HepG2 (cell line): ENCODE measurements around the gene U2AF2. TPM values are rescaled to one million over a fixed set of nuclear protein-coding genes. Genes with fewer than 3 reads are reported as not detected.

Source experiments
- ARNT ChIP-seq: fragments of 450-650 bp; IDR thresholded peaks from 2 replicates; pipeline ENCODE4 v1.6.1; 2017
- CTCF ChIP-seq: sonication (generic); formaldehyde crosslinking; IDR thresholded peaks from 2 replicates; pipeline ENCODE4 v1.5.0; 2020; ENCODE audit warnings: mild to moderate bottlenecking, missing genetic modification reagents, moderate library complexity
- E2F2 ChIP-seq: sonication (generic); formaldehyde crosslinking; IDR thresholded peaks from 2 replicates; pipeline ENCODE4 v1.4.0; 2020; ENCODE audit warnings: missing genetic modification reagents, borderline replicate concordance
- EHMT2 ChIP-seq: fragments of 200-600 bp; sonication (generic); IDR thresholded peaks from 2 replicates; pipeline ENCODE4 v1.7.0; 2017; ENCODE audit warnings: antibody characterized with exemption, low read depth, low read length, borderline replicate concordance
- EZH2 ChIP-seq: conservative IDR thresholded peaks from 2 replicates; pipeline ENCODE4 v1.6.1; 2012; ENCODE audit warnings: mild to moderate bottlenecking, low read depth, low read length, moderate library complexity
- IKZF1 ChIP-seq: fragments of 450-650 bp; IDR thresholded peaks from 2 replicates; pipeline ENCODE4 v1.7.1; 2016
- PHB2 ChIP-seq: fragments of 450-650 bp; IDR thresholded peaks from 2 replicates; pipeline ENCODE4 v1.6.1; 2018; ENCODE audit not compliant: partially characterized antibody
- PRDM15 ChIP-seq: sonication (generic); formaldehyde crosslinking; IDR thresholded peaks from 2 replicates; pipeline ENCODE4 v1.4.0; 2020; ENCODE audit warnings: missing genetic modification reagents
- STAT5B ChIP-seq: sonication (generic); formaldehyde crosslinking; IDR thresholded peaks from 2 replicates; pipeline ENCODE4 v1.4.0; 2020; ENCODE audit warnings: missing genetic modification reagents
- SYNCRIP ChIP-seq: fragments of 200-400 bp; formaldehyde crosslinking; IDR thresholded peaks from 2 replicates; pipeline ENCODE4 v1.6.1; 2018; ENCODE audit warnings: mild to moderate bottlenecking, low read depth, low read length; ENCODE audit not compliant: insufficient read depth
- ZBTB39 ChIP-seq: sonication (generic); formaldehyde crosslinking; IDR thresholded peaks from 2 replicates; pipeline ENCODE4 v1.5.0; 2020; ENCODE audit warnings: missing genetic modification reagents
- ZBTB43 ChIP-seq: sonication (generic); formaldehyde crosslinking; conservative IDR thresholded peaks from 2 replicates; pipeline ENCODE4 v1.4.0; 2020; ENCODE audit warnings: missing genetic modification reagents
- ZNF121 ChIP-seq: sonication (generic); formaldehyde crosslinking; IDR thresholded peaks from 2 replicates; pipeline ENCODE4 v1.5.0; 2020; ENCODE audit warnings: mild to moderate bottlenecking, missing genetic modification reagents
- ZNF512B ChIP-seq: sonication (generic); formaldehyde crosslinking; IDR thresholded peaks from 2 replicates; pipeline ENCODE4 v1.5.1; 2020; ENCODE audit warnings: missing genetic modification reagents, mild to moderate bottlenecking, borderline replicate concordance
- ZNF672 ChIP-seq: sonication (generic); formaldehyde crosslinking; IDR thresholded peaks from 2 replicates; pipeline ENCODE4 v1.8.1; 2022; ENCODE audit warnings: missing genetic modification reagents
- ZSCAN29 ChIP-seq: sonication (generic); formaldehyde crosslinking; conservative IDR thresholded peaks from 2 replicates; pipeline ENCODE4 v1.4.0; 2020; ENCODE audit warnings: mild to moderate bottlenecking, missing genetic modification reagents
- polyA plus RNA-seq, 8 experiments: library from polyadenylated mRNA; depleted of rRNA in 3 of 8; stranded (reverse) in 7 of 8; unstranded in 1 of 8; fragments of >200 nt; fragmentation: Illumina TruSeq in 4 of 8; extraction: Trizol in 4 of 8; gene quantifications; 2 replicates each; pipeline versions ENCODE4 v1.2.1 to v1.2.3, GENCODE V29; 2011 to 2016; ENCODE audit warnings: low read depth in 4 of 8, missing spikeins in 1 of 8, mixed read lengths in 1 of 8; ENCODE audit not compliant: insufficient read depth in 1 of 8
- total RNA-seq, 5 experiments: library from RNA; depleted of rRNA; stranded (reverse); fragments of >200 nt; fragmentation: Illumina TruSeq; extraction: Trizol; gene quantifications; 2 replicates each; pipeline ENCODE4 v1.2.3, GENCODE V29; 2016; ENCODE audit warnings: low read depth in 1 of 5

U2AF2 gene
- total and polyA plus RNA-seq, 2 of the 13 experiments (the other 11 are each of a cell fraction or from before 2014, with no cell fraction given) = 84.3 to 124 TPM

GRCh38 chr19:55674841-55675660 is 20.2 kb downstream of the U2AF2 start, which contains the start of gene EPN1 (continued):
- TF ChIP-seq ZBTB39 (CRISPR knock-in tag) (no peak), ZBTB43 (CRISPR knock-in tag) (peak; percentile 38; the same call in 1 of the 2 replicates), EHMT2 (no peak), ZNF672 (peak; percentile 99), IKZF1 (no peak), CTCF (no peak), ZSCAN29 (CRISPR knock-in tag) (no peak), STAT5B (CRISPR knock-in tag) (no peak), ZNF512B (CRISPR knock-in tag) (no peak), EZH2 (no peak), PRDM15 (no peak), SYNCRIP (no peak), ZNF121 (CRISPR knock-in tag) (no peak), PHB2 (no peak), E2F2 (CRISPR knock-in tag) (no peak), ARNT (no peak)
